Nucleus accumbens (tissue), 56 donors: Measurements from ENCODE around the gene SLC34A1.

Source experiments
- DNase-seq, 56 donors: peaks; one replicate each; lab custom pipeline; 2025; lab: John Stamatoyannopoulos, UW

The SLC34A1 gene

DNA sequence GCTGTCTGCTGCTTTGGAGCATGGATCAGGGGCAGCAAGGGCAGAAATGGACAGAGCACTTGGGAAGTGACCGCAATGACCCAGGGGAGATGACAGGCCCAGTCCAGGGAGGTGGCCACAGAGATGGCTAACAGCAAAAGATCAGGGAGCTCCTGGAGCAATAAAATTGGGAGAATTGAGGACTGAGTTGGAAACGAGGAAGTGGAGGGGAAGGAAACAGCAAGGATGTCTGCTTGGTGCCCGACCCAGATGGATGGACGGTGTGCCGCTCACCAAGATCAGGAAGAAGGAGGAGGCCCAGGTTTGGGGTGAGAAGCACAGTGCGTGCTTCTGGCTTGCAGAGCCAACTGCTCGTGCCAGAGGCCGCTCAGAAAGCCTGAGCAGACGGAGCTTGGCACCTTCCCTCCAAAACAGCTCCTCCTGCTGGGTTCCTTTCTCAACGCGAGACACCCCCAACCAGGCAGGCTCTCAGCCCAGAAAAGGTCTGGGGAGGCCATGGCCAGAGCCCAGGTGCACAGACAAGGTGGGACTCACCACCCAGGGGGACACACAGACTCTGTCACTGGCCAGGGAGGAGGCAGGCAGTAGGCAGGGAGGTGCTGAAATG is 1.7 kb upstream of the SLC34A1 start:
- DNase-seq, result peak in 22 of 56 donors; percentile 9 to 44 (median 22)

- DNase-seq, result peak in 8 of 56 donors; percentile 16 to 44 (median 30)
Observed at GRCh38 chr5:177383181-177383580, 1.1 kb upstream of the SLC34A1 start.

GRCh38 chr5:177385720-177386119 is 1.5 kb downstream of the SLC34A1 start:
- no peak for DNase-seq

DNA sequence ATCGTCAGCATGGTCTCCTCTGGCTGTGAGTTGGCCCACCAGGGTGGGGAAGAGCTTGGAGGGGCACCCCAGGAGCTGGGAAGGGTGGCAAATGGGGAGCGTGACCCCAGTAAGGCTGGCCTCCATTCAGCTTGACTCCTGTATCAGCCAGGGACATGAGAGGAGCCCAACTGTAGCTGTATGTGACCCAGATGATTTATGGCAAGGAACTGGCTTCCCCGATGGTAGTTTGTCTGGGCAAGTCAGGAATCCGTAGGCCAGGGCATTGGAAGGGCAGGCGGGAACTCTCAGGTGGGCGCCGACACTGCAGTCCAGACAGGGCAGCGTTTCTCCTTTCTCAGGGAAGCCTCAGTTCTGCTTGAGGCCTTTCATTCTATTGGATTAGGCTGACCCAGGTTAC is 2.3 kb downstream of the SLC34A1 start:
- no peak for DNase-seq

DNA sequence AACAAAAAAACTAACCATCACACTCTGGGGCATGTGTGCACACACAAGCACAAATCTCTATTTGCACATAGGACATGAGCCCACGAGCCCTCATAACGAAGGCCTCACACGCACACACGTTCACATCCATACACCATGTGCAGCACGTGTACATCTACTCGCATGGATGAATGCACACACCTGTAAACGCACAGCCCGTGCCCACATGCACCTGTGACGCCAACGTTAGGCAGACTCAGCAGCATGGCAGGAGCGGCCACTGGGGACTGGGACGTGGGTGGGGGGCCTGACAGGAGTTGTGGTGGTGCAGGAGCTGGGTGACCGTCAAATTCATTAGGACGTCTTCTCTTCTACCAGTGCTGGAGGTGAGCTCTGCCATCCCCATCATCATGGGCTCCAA is 3.2 kb downstream of the SLC34A1 start:
- no peak for DNase-seq

DNA sequence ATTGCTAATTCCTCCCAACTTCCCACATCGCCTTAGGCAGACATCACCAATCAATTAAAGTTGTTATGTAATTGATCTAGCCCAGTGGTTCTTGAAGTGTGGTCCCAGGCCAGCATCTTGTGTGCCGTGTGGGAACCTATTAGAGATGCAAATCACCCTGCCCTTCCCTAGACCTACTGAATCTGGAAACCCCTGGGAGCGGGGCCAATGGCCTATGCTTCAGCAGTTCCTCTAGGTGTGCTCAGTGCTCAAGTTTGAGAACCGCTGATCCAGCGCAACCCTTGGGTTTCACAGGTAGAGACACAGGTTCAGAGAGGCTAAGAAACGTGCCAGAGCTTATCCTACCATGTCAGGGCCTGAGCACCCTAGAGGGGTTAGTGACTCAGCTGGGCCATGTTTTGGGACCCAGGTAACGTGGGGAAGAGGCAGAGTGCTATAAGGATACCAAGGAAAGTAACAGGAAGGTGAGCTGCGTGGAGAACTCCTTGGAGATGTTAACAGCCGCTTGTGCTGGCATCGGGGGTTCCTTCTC is 4.4 kb downstream of the SLC34A1 start:
- no peak for DNase-seq

DNA sequence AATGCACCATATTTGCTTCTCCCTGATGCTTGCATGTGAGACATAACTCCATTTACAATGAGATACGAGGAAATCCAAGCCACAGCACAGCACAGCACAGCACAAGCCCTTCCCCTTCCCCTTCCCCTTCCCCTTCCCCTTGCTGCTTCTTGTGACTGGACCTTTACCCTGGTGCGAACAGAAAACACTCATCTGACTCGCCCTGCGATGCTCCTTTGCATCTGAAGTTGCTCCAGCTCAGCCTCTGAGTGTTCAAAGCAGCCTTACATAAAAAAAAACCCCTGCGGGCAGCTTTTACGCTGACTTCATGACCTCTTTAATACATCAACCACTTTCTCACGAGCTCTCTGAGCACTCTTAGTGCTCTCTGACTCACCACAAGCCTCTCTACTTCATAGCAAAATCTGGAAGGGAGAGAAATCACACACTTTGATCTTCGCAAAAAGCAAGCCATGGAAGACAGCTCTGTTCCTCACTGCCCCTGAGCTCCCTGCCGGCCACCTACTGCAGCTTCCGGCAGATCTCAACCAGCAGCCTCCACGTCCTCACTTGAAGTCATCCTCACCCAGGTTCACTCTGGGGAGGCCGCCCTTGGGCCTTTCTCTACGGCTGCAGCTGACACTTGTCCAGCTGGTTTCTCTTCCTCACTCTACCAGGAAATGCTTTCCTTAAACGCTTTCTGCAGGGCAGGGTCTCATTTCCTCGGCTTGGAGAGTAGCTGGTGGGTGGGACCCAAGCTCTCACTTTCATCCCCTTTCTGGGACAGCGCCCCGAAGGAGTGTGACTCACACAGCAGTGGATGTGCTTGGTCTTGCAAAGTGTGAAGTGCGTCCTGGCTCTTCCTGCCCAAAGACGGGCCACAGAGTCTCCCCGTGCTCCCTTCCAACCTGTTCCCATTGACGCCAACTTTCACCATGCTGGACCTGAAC is 5.3 kb downstream of the SLC34A1 start:
- peak in 1 of 56 donors; percentile 4 for DNase-seq

DNA sequence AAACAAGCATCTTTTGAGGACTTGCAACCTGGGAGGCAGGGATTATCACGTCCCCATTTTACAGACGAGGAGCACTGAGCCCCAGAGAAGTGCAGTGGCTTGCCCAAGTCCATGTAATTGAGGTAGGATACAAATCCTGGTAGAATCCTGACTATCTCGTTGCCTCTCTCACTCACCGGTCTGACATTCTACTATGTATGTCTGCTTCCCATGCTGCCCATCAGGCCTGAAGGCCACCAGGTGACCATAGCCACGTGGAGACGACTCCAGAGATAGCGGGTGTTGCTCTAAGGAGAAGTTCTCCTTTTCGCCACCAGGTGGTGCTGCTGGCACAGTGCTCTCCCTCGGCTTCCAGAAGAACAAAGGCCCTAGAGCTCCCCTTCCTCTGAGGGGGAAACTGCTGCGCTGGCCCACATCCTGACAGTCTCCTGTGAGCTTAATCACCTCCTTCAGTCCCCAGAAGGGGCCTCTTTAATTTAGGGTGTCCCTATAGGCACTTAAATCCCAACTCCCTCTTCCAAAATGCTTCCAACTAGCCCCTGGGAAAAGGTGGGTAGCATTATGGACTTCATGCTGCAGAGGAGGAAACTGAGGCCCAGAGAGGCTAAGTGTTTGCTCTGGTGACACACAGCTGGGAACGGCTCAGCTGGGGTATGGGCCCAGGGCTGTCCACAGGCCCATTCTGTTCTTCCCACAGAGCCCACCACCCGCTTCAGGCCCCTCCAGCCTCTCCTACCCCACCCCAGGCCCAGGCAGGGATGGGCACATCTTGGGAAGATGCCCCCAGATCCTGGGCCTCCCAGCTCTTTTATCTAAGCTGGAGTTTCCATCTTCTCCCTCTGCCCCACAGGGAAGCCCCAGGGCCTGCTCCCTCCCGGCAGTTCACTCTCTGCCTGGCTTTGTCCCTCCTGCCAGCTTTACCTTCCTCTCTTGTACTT is 6.4 kb downstream of the SLC34A1 start:
- DNase-seq, result peak in 51 of 56 donors; percentile 16 to 89 (median 61)

GRCh38 chr5:177392765-177393164 is 8.5 kb downstream of the SLC34A1 start:
- no peak for DNase-seq

DNA sequence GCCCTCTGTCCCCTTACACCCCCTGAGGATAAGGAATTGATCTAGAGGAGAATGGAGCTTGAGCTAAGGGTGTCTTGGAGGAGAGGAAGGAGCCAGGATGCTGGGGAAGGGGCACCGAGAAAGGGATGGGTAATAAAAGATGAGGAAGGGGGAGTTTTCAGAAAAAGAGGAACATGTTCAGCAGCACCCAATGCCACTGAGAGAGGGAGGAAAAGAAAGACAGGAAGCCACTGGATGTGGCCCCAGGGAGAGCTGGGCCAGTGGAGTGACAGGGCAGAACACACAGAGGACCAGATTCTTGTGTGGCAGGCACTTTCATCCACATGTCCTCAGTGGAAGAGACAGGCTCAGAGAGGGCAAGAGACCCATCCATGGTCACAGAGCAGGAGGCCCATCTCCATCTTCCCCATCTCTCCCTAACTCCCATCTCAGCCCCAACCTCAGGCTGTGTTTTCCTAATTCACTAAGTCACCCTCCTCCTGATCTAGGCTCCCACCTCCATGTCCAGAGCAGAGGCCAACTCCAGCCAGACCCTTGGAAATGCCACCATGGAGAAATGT is 9.1 kb downstream of the SLC34A1 start:
- DNase-seq, result no peak

DNA sequence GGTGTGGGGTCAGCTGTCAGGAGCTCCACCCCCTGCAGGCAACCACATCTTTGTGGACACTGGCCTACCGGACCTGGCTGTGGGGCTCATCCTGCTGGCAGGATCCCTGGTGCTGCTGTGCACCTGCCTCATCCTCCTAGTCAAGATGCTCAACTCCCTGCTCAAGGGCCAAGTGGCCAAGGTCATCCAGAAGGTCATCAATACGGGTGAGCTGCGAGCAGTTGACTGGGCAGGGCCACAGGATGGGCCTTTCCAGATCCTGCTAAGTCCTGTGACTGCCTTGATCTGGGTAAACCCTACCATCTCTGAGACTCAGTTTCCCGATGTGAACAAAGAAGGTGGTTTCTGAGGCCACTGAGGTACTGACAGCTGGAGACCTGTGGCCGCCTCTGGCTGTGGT is 9.8 kb downstream of the SLC34A1 start:
- DNase-seq, result no peak

DNA sequence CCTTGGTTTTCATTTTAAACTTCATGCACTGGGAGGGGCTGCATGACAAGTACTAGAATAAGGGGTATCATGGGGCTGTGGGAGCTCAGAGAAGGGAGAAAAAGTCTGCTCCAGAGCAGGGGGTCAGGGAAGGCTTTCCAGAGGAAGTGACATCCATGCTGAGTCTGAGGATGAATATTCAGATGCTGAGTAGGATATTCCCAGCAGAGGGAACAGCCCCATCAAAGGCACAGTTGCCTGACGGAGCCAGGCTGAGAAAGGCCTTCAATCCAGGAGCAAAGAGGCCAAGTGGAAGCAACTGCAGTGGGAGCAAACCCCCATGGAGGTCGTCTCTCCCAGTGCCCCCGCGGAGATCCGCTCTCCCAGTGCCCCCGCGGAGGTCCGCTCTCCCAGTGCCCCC is 11.8 kb downstream of the SLC34A1 start:
- DNase-seq, result no peak

GRCh38 chr5:177396807-177397206 is 12.6 kb downstream of the SLC34A1 start:
- DNase-seq, result no peak

- no peak for DNase-seq
Observed at GRCh38 chr5:177397875-177398390, 13.7 kb downstream of the SLC34A1 start.

DNA sequence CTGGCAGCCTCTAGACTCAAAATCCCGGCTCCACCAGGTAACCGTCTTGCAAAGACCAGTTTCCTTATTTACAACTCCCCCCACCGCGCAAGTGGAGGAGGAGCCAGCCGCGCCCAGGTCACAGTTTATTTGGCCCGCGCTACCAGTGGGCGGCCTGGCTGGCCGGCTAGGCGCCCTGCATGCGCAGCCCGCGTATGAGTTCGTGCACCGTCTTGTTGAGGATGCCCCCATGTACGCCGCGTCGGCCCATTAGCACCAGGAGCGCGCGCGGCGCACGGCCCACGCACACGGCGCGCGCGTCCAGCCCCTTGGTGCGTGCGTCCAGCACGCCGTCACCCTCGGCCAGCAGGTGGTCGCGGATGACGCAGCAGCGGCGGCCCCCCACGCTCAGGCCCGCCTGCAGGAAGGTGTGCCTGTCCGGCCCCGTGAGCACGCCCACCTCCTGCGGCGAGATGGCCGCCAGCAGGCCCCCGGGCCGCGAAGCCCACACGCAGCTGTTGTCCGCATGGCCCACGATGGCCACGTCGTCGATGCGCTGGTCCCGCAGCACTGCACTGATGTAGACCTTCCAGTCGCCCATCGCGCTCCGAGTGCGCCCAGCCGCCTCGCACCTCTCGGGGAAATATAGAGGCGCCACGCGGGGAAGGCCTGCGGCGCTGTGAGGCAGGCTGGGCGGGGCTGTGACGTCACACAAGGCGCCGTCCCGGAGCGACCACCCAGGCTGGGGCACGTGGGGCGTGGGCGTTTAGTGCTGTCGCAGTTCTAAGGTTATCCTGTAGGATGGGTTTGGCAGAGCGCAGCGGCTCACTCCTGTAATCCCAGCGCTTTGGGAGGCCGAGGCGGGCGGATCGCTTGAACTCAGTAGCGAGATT is 16.0 kb downstream of the SLC34A1 start, which contains the start of gene PFN3:
PFN3 (minus strand) TSS at position 665 of the 872 bp plus-strand sequence; CDS start at position 580, 85 bp downstream.
- peak in 2 of 56 donors; percentile 25 to 33 for DNase-seq

DNA sequence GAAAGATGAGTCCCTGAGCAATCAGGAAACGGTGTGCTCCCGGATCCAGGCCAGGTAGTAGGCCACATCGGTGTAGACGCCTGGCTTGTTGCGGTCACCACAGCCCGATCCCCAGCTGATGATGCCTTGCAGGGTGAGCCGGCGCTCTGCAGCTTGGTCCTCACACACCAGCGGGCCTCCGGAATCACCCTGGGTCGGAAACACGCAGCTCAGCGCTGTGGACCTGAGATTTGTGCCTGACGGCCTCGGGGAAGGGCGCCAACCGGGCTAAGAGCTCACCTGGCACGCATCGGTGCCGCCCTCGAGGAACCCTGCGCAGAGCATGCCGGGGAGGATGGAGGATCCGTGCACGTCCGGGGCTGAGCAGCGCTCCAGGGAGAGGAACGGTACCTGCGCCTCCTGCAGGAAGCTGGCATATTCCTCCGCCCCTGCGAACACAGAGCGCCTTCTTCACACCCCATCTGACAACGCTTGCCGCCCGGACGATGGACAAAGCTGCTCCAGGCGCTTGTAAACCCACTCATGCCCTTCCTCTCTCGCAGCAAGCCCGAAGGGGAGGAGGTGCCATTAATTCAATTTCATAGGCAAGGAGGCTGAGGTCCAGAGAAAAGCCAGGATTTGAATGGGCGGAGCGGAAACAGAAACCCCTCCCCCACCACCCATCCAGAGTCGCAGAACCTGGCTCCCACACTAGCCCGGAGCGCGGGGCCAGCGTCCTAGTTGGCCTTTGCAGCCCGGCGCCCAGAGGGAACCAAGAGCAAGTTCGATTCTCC is 18.2 kb downstream of the SLC34A1 start:
- peak in 38 of 56 donors; percentile 8 to 84 (median 52) for DNase-seq

DNA sequence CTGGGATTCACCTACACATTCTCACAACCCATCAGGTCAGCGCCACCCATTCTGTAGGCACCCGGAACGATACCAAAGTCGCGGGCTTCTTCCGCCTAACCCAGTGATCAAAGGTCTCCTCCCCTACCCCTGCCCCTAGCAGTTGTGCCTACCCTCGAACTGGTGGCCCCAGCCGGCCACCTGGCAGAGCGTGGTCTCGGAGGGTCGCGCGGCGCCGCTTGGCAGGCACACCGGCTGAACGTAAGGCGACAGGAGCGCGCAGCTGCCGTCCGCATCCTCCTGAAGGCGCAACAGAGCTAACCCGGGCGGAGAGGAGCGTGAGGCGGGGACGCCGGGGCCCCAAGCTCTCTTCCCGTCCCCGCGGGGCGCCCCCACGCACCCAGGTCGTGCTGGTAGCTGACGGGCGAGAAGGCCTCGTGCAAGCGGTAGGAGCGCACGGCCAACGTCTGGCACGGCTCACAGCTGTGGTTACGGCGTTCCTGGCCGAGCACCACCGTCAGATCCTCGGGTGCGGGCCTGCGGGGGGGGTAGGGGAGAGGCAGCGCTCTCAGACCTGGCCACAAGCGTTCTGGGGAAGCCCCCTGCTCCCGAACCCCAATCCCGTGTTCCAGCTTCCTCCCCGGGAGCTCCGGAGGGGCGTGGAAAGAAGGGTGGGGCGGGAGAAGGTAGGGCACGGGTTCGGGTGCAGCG is 19.0 kb downstream of the SLC34A1 start:
- peak in 26 of 56 donors; percentile 25 to 64 (median 46) for DNase-seq
